ENCODE data around the gene LRSAM1. TPM values are rescaled to one million over a fixed set of nuclear protein-coding genes. Genes with fewer than 3 reads are reported as not detected.
A peak's percentile ranks its signal among the peaks of the same experiment; 100 is the strongest.

The LRSAM1 gene
- total RNA-seq, 6 donors from 2014 or later = 12.9 to 77.5 (median 25.4) TPM

GRCh38 chr9:127500399-127500798 is 49.1 kb downstream of the LRSAM1 start:
- ATAC-seq (ENCODE audit: low FRiP score in 2 of 2) = no peak
- no peak for DNase-seq
- WGBS, 2 donors = 89 to 98% methylated on average over 6 of the region's 6 CpGs

GRCh38 chr9:127500862-127501261 is 49.6 kb downstream of the LRSAM1 start:
- TF ChIP-seq EP300 (IDR thresholded peaks at IDR 0.05) (no peak), POLR2A (IDR thresholded peaks at IDR 0.05) (no peak), POLR2AphosphoS5 (IDR thresholded peaks at IDR 0.05) (no peak), CTCF (IDR thresholded peaks at IDR 0.05) (no peak)
- WGBS, 2 donors = 87 to 90% methylated on average over 7 to 9 of the region's 9 CpGs
- H3K4me3 ChIP-seq = no peak overlapping the region
- H3K9me3 ChIP-seq = no peaks in the 10 kb centered on the region
- H3K4me1 ChIP-seq = peaks cover 0 to 6% (median under 1%) of the 10 kb centered on the region in 4 donors
- ATAC-seq (ENCODE audit: low FRiP score in 2 of 2) (no peak), DNase-seq (no peak)
- H3K27me3 ChIP-seq = no peaks in the 10 kb centered on the region
- peaks cover 11 to 86% (median 68%) of the 10 kb centered on the region in 4 donors for H3K36me3 ChIP-seq
- no peak overlapping the region for H3K27ac ChIP-seq

More at GRCh38 chr9:127500399-127500798, 49.1 kb downstream of the LRSAM1 start:
- no peaks in the 10 kb centered on the region for H3K27me3 ChIP-seq
- H3K27ac ChIP-seq = no peak overlapping the region
- no peaks in the 10 kb centered on the region for H3K9me3 ChIP-seq
- peaks cover 11 to 85% (median 64%) of the 10 kb centered on the region in 4 donors for H3K36me3 ChIP-seq
- H3K4me3 ChIP-seq = no peak overlapping the region
- peaks cover 0 to 11% (median 4%) of the 10 kb centered on the region in 4 donors for H3K4me1 ChIP-seq
- TF ChIP-seq EP300 (IDR thresholded peaks at IDR 0.05) (no peak), POLR2AphosphoS5 (IDR thresholded peaks at IDR 0.05) (no peak), CTCF (IDR thresholded peaks at IDR 0.05) (no peak), POLR2A (IDR thresholded peaks at IDR 0.05) (no peak)

GRCh38 chr9:127501821-127502343 is 50.6 kb downstream of the LRSAM1 start:
- DNase-seq = peak in 1 of 2 donors; percentile 79
- Histone ChIP-seq H3K4me3 (no peak overlapping the region), H3K27ac (no peak overlapping the region), H3K27me3 (no peaks in the 10 kb centered on the region), H3K9me3 (no peaks in the 10 kb centered on the region), H3K4me1 (peaks cover 0 to 4% (median 0%) of the 10 kb centered on the region in 4 donors), H3K36me3 (peaks cover 12 to 86% (median 68%) of the 10 kb centered on the region in 4 donors)
- TF ChIP-seq POLR2A (IDR thresholded peaks at IDR 0.05) (no peak), EP300 (IDR thresholded peaks at IDR 0.05) (no peak), CTCF (IDR thresholded peaks at IDR 0.05) (no peak), POLR2AphosphoS5 (IDR thresholded peaks at IDR 0.05) (no peak)
- WGBS, 2 donors = 91 to 92% methylated on average over 12 of the region's 12 CpGs
- no peak for ATAC-seq (ENCODE audit: low FRiP score in 2 of 2)

- Histone ChIP-seq H3K4me1 (peaks cover 0 to 4% (median 0%) of the 10 kb centered on the region in 4 donors), H3K27ac (no peak overlapping the region), H3K27me3 (no peaks in the 10 kb centered on the region), H3K9me3 (no peaks in the 10 kb centered on the region), H3K36me3 (peaks cover 14 to 86% (median 69%) of the 10 kb centered on the region in 4 donors), H3K4me3 (no peak overlapping the region)
- ATAC-seq (ENCODE audit: low FRiP score in 2 of 2) (no peak), DNase-seq (peak in 1 of 2 donors; percentile 78)
- TF ChIP-seq POLR2AphosphoS5 (IDR thresholded peaks at IDR 0.05) (no peak), CTCF (IDR thresholded peaks at IDR 0.05) (no peak), POLR2A (IDR thresholded peaks at IDR 0.05) (no peak), EP300 (IDR thresholded peaks at IDR 0.05) (no peak)
- 92 to 96% methylated on average over 15 to 21 of the region's 21 CpGs for WGBS, 2 donors
Measured at GRCh38 chr9:127502706-127503378, 51.5 kb downstream of the LRSAM1 start.

Measured in upper lobe of left lung (tissue), 6 donors.